Activated CD8-positive, alpha-beta T cell treated with anti-CD3 and anti-CD28 coated beads for 36 hours (primary cell): ENCODE results near the gene CERS6. TPM values are rescaled to one million over a fixed set of nuclear protein-coding genes. Genes with fewer than 3 reads are reported as not detected.
A peak's percentile ranks its signal among the peaks of the same experiment; 100 is the strongest.

Experiments
- ATAC-seq: fragments of 200-7000 bp; cut with Tn5 transposase; one replicate; pipeline ENCODE4 v1.10.0; 2021; ENCODE audit warnings: mild to moderate bottlenecking, moderate library complexity
- CTCF ChIA-PET: fragments of 350-600 bp; sonication (Branson Sonifier 250); formaldehyde crosslinking; loops from one replicate; lab custom pipeline; 2021; ENCODE audit warnings: antibody characterized with exemption; lab: Charles Lee
- POLR2A ChIA-PET: fragments of 350-600 bp; sonication (Branson Sonifier 250); formaldehyde crosslinking; loops from one replicate; lab custom pipeline; 2021; ENCODE audit warnings: antibody characterized with exemption; lab: Charles Lee
- DNase-seq: peaks from one replicate; pipeline ENCODE4 v3.0.0-alpha.2; 2020
- H3K27ac Mint-ChIP-seq: one replicate; pipeline ENCODE4 v1.8.0; 2021; ENCODE audit warnings: mild to moderate bottlenecking, mixed read lengths
- H3K27me3 Mint-ChIP-seq: one replicate; pipeline ENCODE4 v1.8.0; 2021; ENCODE audit warnings: mixed read lengths
- H3K36me3 Mint-ChIP-seq: one replicate; pipeline ENCODE4 v1.8.0; 2021; ENCODE audit warnings: low read depth, mixed read lengths
- H3K4me1 Mint-ChIP-seq: one replicate; pipeline ENCODE4 v1.8.0; 2021; ENCODE audit warnings: low read depth, mixed read lengths
- H3K4me3 Mint-ChIP-seq: one replicate; pipeline ENCODE4 v1.8.0; 2021; ENCODE audit warnings: mild to moderate bottlenecking, moderate library complexity, mixed read lengths
- H3K9me3 Mint-ChIP-seq: one replicate; pipeline ENCODE4 v1.8.0; 2021; ENCODE audit warnings: mixed read lengths
- CTCF ChIP-seq: fragments of 200-600 bp; IDR thresholded peaks from one replicate; pipeline ENCODE4 v1.8.0; 2022; ENCODE audit warnings: antibody characterized with exemption, mild to moderate bottlenecking
- intact Hi-C: fragments of 100-400 bp; cut with micrococcal nuclease; formaldehyde crosslinking; loops from one replicate; pipeline ENCODE4 v1.10.0; 2022
- total RNA-seq, 2 experiments: library from RNA; stranded (reverse); gene quantifications; one replicate each; pipeline ENCODE4 v1.2.3, GENCODE V29; 2021

CERS6 gene
- total RNA-seq, 2 experiments from 2014 or later = 15.4 to 16.1 TPM

DNA sequence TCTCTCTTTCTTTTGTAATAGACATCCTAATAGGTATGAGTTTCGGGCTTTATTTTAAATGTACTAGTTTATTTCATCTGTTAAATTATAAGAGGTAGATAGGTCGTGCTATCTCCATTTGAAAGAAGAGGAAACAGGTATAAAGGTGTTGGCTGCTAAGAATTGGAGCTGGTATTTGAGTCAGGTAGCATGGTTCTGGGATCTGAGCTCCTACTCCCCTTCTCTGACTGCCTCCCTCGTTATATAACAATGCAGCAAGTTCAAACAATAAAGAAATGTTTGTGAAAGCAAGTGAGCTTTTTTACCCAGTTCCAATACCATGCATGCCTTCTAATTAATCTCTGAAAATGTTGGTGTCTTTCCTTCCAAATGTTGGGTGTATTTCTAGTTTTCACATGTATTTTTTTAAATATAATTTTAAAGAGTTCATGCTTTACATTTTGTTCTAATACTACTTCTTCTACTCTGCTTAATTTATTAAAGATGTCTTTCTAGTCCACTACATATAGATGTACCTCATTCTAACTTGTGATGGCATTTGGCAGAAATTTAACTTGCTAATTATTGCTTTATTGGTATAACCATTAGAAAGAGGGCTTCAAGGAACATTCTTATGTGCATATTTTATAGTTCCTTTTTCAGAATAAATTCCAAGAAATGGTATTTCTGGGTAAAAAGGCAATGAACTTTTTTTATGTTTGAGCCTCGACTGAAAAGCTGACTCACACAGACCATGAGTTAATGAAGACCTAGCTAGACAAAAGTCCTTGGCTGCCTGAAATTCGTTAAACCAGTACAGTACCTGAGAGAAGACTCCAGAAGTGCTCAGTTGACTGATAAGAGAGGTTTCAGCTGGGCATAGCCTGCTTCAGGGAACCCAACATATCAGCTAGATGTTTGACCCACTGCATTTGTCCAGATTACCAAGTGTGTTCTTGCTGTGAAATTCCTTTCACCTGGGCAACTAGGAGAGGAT, 133.5 kb downstream of the CERS6 start:
- ATAC-seq (peak; percentile 49), DNase-seq (no peak)
- H3K9me3 Mint-ChIP-seq = no peaks in the 10 kb centered on the region
- peaks cover 29% of the 10 kb centered on the region for H3K4me1 Mint-ChIP-seq
- peaks cover 4% of the 10 kb centered on the region for H3K36me3 Mint-ChIP-seq
- H3K27ac Mint-ChIP-seq = peak overlapping the region; percentile 10
- intact Hi-C loops = no loop called here
- ChIA-PET POLR2A (no interaction called here), CTCF (no interaction called here)
- H3K27me3 Mint-ChIP-seq = no peaks in the 10 kb centered on the region
- no peak for TF ChIP-seq CTCF
- no peak overlapping the region for H3K4me3 Mint-ChIP-seq

GRCh38 chr2:168592181-168592831, 136.2 kb downstream of the CERS6 start:
- Mint-ChIP-seq H3K9me3 (no peaks in the 10 kb centered on the region), H3K4me1 (peaks cover 41% of the 10 kb centered on the region), H3K4me3 (no peak overlapping the region), H3K27ac (no peak overlapping the region), H3K27me3 (no peaks in the 10 kb centered on the region), H3K36me3 (no peaks in the 10 kb centered on the region)
- DNase-seq (no peak), ATAC-seq (no peak)
- CTCF ChIA-PET = interaction anchor here (1.3 to 1.4 kb wide), 2 partner anchors 20 to 23 kb away, joined by 3 read pairs; no protein-coding TSS in a partner anchor
- intact Hi-C loops = no loop called here
- POLR2A ChIA-PET = no interaction called here
- no peak for TF ChIP-seq CTCF

- ChIA-PET POLR2A (no interaction called here), CTCF (no interaction called here)
- ATAC-seq (no peak), DNase-seq (no peak)
- H3K36me3 Mint-ChIP-seq = no peaks in the 10 kb centered on the region
- intact Hi-C loops = no loop called here
- peaks cover 47% of the 10 kb centered on the region for H3K4me1 Mint-ChIP-seq
- TF ChIP-seq CTCF = no peak
- no peak overlapping the region for H3K27ac Mint-ChIP-seq
- H3K4me3 Mint-ChIP-seq = no peak overlapping the region
- no peaks in the 10 kb centered on the region for H3K9me3 Mint-ChIP-seq
- no peaks in the 10 kb centered on the region for H3K27me3 Mint-ChIP-seq
Measured at GRCh38 chr2:168593713-168594112, 137.6 kb downstream of the CERS6 start.

GRCh38 chr2:168594778-168595177, 138.7 kb downstream of the CERS6 start:
- no peaks in the 10 kb centered on the region for H3K9me3 Mint-ChIP-seq
- intact Hi-C loops = no loop called here
- ATAC-seq = peak; percentile 39
- H3K4me3 Mint-ChIP-seq = no peak overlapping the region
- ChIA-PET POLR2A (no interaction called here), CTCF (no interaction called here)
- no peak for TF ChIP-seq CTCF
- H3K27ac Mint-ChIP-seq = no peak overlapping the region
- no peak for DNase-seq
- no peaks in the 10 kb centered on the region for H3K36me3 Mint-ChIP-seq
- H3K4me1 Mint-ChIP-seq = peaks cover 40% of the 10 kb centered on the region
- H3K27me3 Mint-ChIP-seq = no peaks in the 10 kb centered on the region
